Measurements from ENCODE around the gene PTPN23. TPM values are rescaled to one million over a fixed set of nuclear protein-coding genes. Genes with fewer than 3 reads are reported as not detected.

The PTPN23 gene
- total and polyA plus RNA-seq, 2 donors from 2014 or later, result 12.6 to 48.5 TPM

Other genes with a start within 250 kb of the PTPN23 start
- 49.9 TPM for gene SETD2, start 216.9 kb upstream of the PTPN23 start, total RNA-seq
- gene SETD2, start 216.9 kb upstream of the PTPN23 start, polyA plus RNA-seq (ENCODE audit: insufficient read depth, low read depth, low replicate concordance), result 10.5 TPM
- gene KIF9, start 98.2 kb upstream of the PTPN23 start, total RNA-seq, result 16.9 TPM
- gene KIF9, start 98.2 kb upstream of the PTPN23 start, polyA plus RNA-seq (ENCODE audit: insufficient read depth, low read depth, low replicate concordance), result 32.9 TPM
- 31.1 TPM for gene KLHL18, start 98.1 kb upstream of the PTPN23 start, total RNA-seq
- gene KLHL18, start 98.1 kb upstream of the PTPN23 start, polyA plus RNA-seq (ENCODE audit: insufficient read depth, low read depth, low replicate concordance), result 10.6 TPM
- gene SCAP, start 94.9 kb downstream of the PTPN23 start, total RNA-seq, result 85.1 TPM
- gene SCAP, start 94.9 kb downstream of the PTPN23 start, polyA plus RNA-seq (ENCODE audit: insufficient read depth, low read depth, low replicate concordance), result 47.3 TPM
- gene ELP6, start 132.7 kb downstream of the PTPN23 start, total RNA-seq, result 28.6 TPM
- gene ELP6, start 132.7 kb downstream of the PTPN23 start, polyA plus RNA-seq (ENCODE audit: insufficient read depth, low read depth, low replicate concordance), result 46.1 TPM
- gene CSPG5, start 197.8 kb downstream of the PTPN23 start, total RNA-seq, result 0.16 TPM
- 0.67 TPM for gene CSPG5, start 197.8 kb downstream of the PTPN23 start, polyA plus RNA-seq (ENCODE audit: insufficient read depth, low read depth, low replicate concordance)